ENCODE measurements around the gene SAMD4A.

The SAMD4A gene

DNA sequence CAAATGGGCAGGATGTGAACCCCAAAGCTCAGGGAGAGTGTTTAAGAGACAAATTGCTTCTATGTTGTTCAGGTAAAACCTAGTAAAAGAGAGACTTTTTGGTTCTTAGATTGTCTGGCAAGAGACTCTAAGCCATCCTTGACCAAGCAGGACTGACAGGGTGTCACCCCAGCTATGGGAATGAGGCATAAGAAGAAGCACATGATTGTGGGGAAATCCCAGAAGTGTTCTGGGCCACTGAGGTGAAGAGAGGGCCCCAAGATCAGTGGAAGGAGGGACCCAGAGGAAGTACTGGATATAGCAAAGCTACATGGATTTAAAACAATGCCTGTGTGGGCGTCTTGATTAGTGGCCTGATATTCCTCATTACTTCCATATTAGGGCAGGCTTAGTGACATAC lies 99.0 kb downstream of the SAMD4A start:
- TF ChIP-seq, protein P1, sequence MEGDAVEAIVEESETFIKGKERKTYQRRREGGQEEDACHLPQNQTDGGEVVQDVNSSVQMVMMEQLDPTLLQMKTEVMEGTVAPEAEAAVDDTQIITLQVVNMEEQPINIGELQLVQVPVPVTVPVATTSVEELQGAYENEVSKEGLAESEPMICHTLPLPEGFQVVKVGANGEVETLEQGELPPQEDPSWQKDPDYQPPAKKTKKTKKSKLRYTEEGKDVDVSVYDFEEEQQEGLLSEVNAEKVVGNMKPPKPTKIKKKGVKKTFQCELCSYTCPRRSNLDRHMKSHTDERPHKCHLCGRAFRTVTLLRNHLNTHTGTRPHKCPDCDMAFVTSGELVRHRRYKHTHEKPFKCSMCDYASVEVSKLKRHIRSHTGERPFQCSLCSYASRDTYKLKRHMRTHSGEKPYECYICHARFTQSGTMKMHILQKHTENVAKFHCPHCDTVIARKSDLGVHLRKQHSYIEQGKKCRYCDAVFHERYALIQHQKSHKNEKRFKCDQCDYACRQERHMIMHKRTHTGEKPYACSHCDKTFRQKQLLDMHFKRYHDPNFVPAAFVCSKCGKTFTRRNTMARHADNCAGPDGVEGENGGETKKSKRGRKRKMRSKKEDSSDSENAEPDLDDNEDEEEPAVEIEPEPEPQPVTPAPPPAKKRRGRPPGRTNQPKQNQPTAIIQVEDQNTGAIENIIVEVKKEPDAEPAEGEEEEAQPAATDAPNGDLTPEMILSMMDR (IDR thresholded peaks at IDR 0.05): no peak

GRCh38 chr14:54667026-54667744 lies 100.3 kb downstream of the SAMD4A start:
- TF ChIP-seq, protein P1 (IDR thresholded peaks at IDR 0.05): no peak

GRCh38 chr14:54667764-54668163 lies 100.8 kb downstream of the SAMD4A start:
- TF ChIP-seq, protein P1 (IDR thresholded peaks at IDR 0.05): no peak

DNA sequence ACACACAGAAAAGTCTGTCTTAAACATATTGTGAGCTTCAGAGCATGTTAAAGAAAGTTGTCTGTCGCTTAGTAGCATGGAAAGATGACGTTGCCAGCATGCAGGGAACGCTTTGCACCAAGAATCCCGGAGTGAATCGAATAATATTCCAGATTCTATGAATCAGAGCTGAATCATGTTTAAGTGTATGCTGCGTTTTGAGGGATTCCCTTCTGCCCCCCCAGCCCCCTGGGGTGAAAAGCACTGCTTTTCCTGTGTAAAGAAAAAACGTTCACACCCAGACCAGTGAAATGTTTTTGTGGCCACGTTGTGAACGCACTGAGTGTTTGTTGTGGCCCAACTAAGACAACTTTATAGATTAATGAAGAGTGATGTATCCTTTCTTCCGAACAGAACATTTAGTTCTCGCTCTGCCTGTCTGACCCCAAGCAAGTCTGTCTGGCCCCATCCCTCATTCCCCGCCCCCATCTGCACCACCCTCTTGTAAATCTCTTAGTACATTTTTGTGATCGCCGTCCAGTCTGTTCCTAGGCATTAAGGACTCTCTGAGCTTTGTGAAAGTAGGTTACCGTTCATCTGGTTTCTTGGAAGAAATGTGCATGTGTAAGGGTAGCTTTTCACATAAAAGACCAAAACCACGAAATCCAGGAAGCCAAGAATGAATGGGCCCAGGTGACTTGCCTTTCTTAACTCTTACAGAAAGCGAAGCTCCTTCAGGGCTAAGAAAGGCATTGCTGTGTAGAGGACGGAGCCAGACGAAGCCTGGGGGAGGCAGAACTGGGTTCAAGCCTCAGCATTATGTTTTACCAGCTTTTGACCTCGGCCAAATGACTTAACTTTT lies 103.0 kb downstream of the SAMD4A start:
- TF ChIP-seq, protein P1 (IDR thresholded peaks at IDR 0.05): no peak

GRCh38 chr14:54671537-54671936 lies 104.6 kb downstream of the SAMD4A start:
- TF ChIP-seq, protein P1 (IDR thresholded peaks at IDR 0.05): no peak

DNA sequence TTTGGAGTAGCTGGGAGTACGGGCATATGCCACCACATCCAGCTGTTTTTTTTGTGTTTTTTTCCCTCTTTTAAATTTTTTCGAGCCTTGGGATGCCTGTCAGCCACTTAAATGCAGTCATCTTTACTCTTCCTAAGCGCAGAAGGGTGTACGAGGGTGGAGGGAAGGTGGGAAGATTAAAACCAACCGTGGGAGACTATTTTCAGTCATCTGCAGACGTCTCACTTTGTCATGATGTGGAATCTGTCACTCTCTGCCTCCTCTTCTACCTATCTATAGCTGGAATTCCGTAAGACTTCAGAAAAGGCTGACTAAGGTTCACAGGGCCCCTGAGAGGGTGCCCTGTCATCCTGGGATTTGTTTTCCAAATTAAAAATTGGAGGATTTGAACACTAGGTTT lies 105.3 kb downstream of the SAMD4A start:
- TF ChIP-seq, protein P1 (IDR thresholded peaks at IDR 0.05): no peak

DNA sequence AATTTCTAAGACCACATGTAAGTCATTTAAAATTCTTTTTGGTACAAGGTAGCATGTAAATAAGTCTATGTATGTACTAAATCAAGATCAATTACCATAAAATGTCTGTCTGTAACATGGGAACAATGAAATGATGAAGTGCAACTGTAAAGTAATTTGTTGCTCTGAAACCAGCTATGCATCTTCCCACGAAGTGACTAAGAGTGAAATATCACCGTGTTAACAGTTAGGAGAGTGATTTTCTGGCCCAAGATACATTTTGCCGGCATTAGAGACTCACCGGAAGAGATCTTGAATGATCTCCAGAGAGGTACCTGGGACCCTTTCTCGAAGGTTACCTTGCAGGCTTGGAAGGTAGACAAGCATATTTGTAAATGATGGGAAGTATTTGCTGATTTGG lies 105.8 kb downstream of the SAMD4A start:
- TF ChIP-seq, protein P1 (IDR thresholded peaks at IDR 0.05): no peak

Data from LNCAP (cell line).